ENCODE results near the gene KRTAP9-9.
"Not testable (repeated sequence)": the region's sequence is repeated elsewhere in the genome, so short reads cannot be mapped to it uniquely, and the experiment has no call there.

The KRTAP9-9 gene

DNA sequence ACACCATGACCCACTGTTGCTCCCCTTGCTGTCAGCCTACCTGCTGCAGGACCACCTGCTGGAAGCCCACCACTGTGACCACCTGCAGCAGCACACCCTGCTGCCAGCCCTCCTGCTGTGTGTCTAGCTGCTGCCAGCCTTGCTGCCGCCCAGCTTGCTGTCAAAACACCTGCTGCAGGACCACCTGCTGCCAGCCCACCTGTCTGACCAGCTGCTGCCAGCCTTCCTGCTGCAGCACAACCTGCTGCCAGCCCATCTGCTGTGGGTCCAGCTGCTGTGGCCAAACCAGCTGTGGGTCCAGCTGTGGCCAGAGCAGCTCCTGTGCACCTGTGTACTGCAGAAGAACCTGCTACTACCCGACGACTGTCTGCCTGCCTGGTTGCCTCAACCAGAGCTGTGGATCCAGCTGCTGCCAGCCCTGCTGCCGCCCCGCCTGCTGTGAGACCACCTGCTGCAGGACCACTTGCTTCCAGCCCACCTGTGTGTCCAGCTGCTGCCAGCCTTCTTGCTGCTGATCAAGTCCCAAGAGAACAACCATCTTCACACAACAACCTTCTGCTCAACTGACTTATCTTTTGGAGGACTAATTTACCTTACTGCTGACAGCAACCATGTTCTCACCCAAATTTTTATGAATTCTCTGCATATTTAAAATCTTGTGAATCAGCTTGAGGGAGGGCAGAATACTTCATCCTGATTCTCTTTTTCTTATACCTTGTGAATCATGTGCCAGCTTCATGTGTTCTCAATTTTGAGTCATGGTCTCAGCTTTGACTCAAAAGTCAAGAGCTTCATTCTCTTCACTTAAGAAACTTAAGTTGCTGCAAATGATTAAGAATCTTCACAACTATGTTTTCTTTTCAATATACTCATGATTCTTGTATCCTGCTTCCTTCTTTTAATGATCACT is at the start of gene KRTAP9-9:
KRTAP9-9 (plus strand) TSS at position 4 of the 910 bp plus-strand sequence.
- DNase-seq; in situ Hi-C loops (cut with MboI; ENCODE audit: low pct_unique_long_range_greater_than_20kb, low sequenced_read_pairs): not testable (repeated sequence)

- in situ Hi-C loops (cut with MboI; ENCODE audit: low pct_unique_long_range_greater_than_20kb, low sequenced_read_pairs): no loop called here
- DNase-seq: no peak
Observed at GRCh38 chr17:41211845-41212466, 43.2 kb upstream of the KRTAP9-9 start.

DNA sequence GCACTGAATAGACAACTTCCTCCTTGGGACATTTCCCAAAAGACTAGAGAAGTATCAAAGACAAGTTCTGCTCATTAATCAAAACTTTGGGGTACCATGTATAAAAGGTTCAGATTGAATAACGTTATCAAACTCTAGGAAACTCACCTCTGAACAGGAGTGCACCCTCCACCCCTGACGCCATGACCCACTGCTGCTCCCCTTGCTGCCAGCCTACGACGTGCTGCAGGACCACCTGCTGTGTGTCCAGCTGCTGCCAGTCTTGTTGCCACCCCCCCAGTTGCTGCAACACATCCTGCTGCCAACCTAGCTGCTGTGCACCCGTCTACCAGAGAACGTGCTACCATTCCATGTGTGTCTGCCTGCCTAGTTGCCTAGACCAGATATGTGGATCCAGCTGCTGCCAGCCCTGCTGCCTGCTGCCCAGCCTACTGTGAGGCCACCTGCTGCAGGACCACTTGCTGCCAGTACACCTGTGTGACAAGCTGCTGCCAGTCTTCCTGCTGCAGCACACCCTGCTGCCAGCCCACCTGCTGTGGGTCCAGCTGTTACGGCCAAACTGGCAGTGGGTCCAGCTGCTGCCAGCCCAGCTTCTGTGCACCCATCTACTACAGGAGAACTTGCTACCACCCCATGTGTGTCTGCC is 42.5 kb upstream of the KRTAP9-9 start:
- in situ Hi-C loops (cut with MboI; ENCODE audit: low pct_unique_long_range_greater_than_20kb, low sequenced_read_pairs): no loop called here
- DNase-seq: no peak

DNA sequence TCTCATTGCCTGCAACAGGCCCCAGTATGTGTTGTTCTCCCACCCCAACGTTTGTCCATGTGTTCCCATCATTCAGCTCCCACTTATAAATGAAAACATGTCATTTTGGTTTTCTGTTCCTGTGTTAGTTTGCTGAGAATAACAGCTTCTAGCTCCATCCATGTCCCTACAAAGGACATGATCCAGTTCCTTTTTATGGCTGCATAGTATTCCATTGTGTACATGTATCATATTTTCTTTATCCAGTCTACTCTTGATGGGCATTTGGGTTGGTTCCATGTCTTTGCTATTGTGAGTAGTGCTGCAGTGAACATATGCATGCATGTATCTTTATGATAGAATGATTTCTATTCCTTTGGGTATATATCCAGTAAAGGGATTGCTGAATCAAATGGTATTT is 39.5 kb upstream of the KRTAP9-9 start:
- in situ Hi-C loops (cut with MboI; ENCODE audit: low pct_unique_long_range_greater_than_20kb, low sequenced_read_pairs): no loop called here
- no peak for DNase-seq

GRCh38 chr17:41223821-41224220 is 31.4 kb upstream of the KRTAP9-9 start:
- no peak for DNase-seq
- in situ Hi-C loops (cut with MboI; ENCODE audit: low pct_unique_long_range_greater_than_20kb, low sequenced_read_pairs): no loop called here

GRCh38 chr17:41226051-41226450 is 29.1 kb upstream of the KRTAP9-9 start:
- in situ Hi-C loops (cut with MboI; ENCODE audit: low pct_unique_long_range_greater_than_20kb, low sequenced_read_pairs): no loop called here
- DNase-seq: no peak

- DNase-seq; in situ Hi-C loops (cut with MboI; ENCODE audit: low pct_unique_long_range_greater_than_20kb, low sequenced_read_pairs): not testable (repeated sequence)
Observed at GRCh38 chr17:41226598-41227095, 28.5 kb upstream of the KRTAP9-9 start, which contains the start of gene KRTAP9-2. KRTAP9-2 (plus strand) TSS chr17:41226648; CDS start chr17:41226655, 7 bp downstream.

- no peak for DNase-seq
- in situ Hi-C loops (cut with MboI; ENCODE audit: low pct_unique_long_range_greater_than_20kb, low sequenced_read_pairs): no loop called here
Observed at GRCh38 chr17:41230094-41230493, 25.1 kb upstream of the KRTAP9-9 start.

DNA sequence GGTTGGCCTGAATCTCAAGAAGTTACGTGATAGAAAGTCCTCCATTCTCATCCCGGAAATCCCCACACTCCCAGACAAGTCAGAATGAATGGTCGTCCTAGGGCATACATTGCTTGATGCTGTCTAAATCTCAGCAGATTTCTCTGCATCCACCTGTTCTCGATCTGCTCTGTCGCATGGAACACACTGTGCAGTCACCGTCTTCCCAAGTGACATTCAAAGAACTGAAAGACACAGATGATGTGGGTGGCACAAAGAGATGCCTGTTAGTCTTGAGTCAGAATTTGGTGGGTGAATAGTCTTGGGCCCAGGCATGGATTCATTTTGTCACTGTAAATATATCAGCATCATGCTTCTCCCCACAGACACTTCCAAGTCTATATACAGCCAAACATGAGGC is 23.5 kb upstream of the KRTAP9-9 start:
- in situ Hi-C loops (cut with MboI; ENCODE audit: low pct_unique_long_range_greater_than_20kb, low sequenced_read_pairs): no loop called here
- no peak for DNase-seq

DNA sequence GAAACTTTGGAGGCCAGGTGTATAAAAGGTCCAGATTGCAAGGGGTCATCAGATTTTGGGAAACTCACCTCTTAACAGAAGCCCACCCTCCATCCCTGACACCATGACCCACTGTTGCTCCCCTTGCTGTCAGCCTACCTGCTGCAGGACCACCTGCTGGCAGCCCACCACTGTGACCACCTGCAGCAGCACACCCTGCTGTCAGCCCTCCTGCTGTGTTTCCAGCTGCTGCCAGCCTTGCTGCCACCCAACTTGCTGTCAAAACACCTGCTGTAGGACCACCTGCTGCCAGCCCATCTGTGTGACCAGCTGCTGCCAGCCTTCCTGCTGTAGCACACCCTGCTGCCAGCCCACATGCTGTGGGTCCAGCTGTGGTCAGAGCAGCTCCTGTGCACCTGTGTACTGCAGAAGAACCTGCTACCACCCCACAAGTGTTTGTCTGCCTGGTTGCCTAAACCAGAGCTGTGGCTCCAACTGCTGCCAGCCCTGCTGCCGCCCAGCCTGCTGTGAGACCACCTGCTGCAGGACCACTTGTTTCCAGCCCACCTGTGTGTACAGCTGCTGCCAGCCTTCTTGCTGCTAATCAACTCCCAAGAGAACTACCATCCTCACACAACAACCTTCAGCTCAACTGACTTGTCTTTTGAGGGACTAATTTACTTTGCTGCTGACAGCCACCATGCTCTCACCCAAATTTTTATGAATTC is 22.6 kb upstream of the KRTAP9-9 start, which contains the start of gene KRTAP9-3:
KRTAP9-3 (plus strand) TSS at position 51 of the 707 bp plus-strand sequence; CDS start at position 104, 53 bp downstream.
- DNase-seq: not testable (repeated sequence)

GRCh38 chr17:41237116-41237515 is 18.1 kb upstream of the KRTAP9-9 start:
- DNase-seq; in situ Hi-C loops (cut with MboI; ENCODE audit: low pct_unique_long_range_greater_than_20kb, low sequenced_read_pairs): not testable (repeated sequence)

More for the DNA sequence above, 22.6 kb upstream of the KRTAP9-9 start, which contains the start of gene KRTAP9-3:
- in situ Hi-C loops (cut with MboI; ENCODE audit: low pct_unique_long_range_greater_than_20kb, low sequenced_read_pairs): not testable (repeated sequence)

- in situ Hi-C loops (cut with MboI; ENCODE audit: low pct_unique_long_range_greater_than_20kb, low sequenced_read_pairs); DNase-seq: not testable (repeated sequence)
Observed at GRCh38 chr17:41237949-41238437, 17.2 kb upstream of the KRTAP9-9 start, which contains the start of gene KRTAP9-8. KRTAP9-8 (plus strand) TSS chr17:41237999; CDS start chr17:41238052, 53 bp downstream.

GRCh38 chr17:41246995-41247787 is 8.0 kb upstream of the KRTAP9-9 start:
- in situ Hi-C loops (cut with MboI; ENCODE audit: low pct_unique_long_range_greater_than_20kb, low sequenced_read_pairs); DNase-seq: not testable (repeated sequence)

DNA sequence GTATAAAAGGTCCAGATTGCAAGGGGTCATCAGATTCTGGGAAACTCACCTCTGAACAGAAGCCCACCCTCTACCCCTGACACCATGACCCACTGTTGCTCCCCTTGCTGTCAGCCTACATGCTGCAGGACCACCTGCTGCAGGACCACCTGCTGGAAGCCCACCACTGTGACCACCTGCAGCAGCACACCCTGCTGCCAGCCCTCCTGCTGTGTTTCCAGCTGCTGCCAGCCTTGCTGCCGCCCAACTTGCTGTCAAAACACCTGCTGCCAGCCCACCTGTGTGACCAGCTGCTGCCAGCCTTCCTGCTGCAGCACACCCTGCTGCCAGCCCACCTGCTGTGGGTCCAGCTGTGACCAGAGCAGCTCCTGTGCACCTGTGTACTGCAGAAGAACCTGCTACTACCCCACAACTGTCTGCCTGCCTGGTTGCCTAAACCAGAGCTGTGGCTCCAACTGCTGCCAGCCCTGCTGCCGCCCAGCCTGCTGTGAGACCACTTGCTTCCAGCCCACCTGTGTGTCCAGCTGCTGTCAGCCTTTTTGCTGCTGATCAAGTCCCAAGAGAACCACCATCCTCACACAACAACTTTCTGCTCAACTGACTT is 5.4 kb upstream of the KRTAP9-9 start, which contains the start of gene KRTAP9-4:
KRTAP9-4 (plus strand) TSS at position 51 of the 604 bp plus-strand sequence; CDS start at position 85, 34 bp downstream.
- DNase-seq; in situ Hi-C loops (cut with MboI; ENCODE audit: low pct_unique_long_range_greater_than_20kb, low sequenced_read_pairs): not testable (repeated sequence)

GRCh38 chr17:41251261-41251660 is 3.9 kb upstream of the KRTAP9-9 start:
- in situ Hi-C loops (cut with MboI; ENCODE audit: low pct_unique_long_range_greater_than_20kb, low sequenced_read_pairs): no loop called here
- DNase-seq: no peak

DNA sequence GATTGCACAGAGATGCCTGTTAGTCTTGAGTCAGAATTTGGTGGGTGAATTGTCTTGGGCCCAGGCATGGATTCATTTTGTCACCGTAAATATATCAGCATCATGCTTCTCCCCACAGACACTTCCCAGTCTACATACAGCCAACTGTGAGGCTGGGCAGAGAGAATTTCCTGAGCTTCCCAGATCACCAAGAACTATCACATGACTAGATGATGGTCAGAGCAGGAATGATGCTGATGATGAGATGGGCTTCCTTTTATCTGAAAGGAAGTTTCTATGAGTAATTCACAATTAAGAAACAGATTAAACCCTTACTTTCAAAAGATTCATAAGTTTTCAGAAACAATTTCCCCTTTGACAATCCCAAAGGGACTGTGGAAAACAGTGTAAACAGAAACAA is 323 bp upstream of the KRTAP9-9 start:
- in situ Hi-C loops (cut with MboI; ENCODE audit: low pct_unique_long_range_greater_than_20kb, low sequenced_read_pairs): no loop called here
- DNase-seq: no peak

DNA sequence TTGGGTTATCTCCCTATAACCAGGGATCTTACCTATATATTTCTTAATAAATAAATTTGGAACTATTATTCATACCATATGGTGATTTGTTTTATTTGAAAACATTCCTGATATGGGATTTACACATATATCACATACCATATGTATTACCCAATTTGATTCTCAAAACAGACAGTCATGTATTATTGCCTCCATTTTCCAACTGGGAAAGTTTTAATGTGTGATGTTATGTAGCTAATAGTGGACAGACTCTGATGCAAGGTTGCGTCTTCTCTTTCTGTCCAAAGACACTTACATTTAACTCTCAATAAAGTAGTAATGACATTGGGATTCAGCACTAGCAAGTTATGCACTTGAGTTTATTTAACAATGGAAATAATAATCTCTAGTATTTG is 1.1 kb downstream of the KRTAP9-9 start:
- in situ Hi-C loops (cut with MboI; ENCODE audit: low pct_unique_long_range_greater_than_20kb, low sequenced_read_pairs): no loop called here
- no peak for DNase-seq
